GM19025 (cell line): ENCODE measurements around the gene GEMIN5.
"Not testable (repeated sequence)": the region's sequence is repeated elsewhere in the genome, so short reads cannot be mapped to it uniquely, and the experiment has no call there.

Source experiments
- ATAC-seq: cut with Tn5 transposase; IDR thresholded peaks from one replicate; pipeline ENCODE4 v1.9.1; 2021; ENCODE audit warnings: mild to moderate bottlenecking, low read depth, moderate library complexity; ENCODE audit not compliant: unreplicated experiment

Gene GEMIN5, protein sequence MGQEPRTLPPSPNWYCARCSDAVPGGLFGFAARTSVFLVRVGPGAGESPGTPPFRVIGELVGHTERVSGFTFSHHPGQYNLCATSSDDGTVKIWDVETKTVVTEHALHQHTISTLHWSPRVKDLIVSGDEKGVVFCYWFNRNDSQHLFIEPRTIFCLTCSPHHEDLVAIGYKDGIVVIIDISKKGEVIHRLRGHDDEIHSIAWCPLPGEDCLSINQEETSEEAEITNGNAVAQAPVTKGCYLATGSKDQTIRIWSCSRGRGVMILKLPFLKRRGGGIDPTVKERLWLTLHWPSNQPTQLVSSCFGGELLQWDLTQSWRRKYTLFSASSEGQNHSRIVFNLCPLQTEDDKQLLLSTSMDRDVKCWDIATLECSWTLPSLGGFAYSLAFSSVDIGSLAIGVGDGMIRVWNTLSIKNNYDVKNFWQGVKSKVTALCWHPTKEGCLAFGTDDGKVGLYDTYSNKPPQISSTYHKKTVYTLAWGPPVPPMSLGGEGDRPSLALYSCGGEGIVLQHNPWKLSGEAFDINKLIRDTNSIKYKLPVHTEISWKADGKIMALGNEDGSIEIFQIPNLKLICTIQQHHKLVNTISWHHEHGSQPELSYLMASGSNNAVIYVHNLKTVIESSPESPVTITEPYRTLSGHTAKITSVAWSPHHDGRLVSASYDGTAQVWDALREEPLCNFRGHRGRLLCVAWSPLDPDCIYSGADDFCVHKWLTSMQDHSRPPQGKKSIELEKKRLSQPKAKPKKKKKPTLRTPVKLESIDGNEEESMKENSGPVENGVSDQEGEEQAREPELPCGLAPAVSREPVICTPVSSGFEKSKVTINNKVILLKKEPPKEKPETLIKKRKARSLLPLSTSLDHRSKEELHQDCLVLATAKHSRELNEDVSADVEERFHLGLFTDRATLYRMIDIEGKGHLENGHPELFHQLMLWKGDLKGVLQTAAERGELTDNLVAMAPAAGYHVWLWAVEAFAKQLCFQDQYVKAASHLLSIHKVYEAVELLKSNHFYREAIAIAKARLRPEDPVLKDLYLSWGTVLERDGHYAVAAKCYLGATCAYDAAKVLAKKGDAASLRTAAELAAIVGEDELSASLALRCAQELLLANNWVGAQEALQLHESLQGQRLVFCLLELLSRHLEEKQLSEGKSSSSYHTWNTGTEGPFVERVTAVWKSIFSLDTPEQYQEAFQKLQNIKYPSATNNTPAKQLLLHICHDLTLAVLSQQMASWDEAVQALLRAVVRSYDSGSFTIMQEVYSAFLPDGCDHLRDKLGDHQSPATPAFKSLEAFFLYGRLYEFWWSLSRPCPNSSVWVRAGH (N-terminal part only)

DNA sequence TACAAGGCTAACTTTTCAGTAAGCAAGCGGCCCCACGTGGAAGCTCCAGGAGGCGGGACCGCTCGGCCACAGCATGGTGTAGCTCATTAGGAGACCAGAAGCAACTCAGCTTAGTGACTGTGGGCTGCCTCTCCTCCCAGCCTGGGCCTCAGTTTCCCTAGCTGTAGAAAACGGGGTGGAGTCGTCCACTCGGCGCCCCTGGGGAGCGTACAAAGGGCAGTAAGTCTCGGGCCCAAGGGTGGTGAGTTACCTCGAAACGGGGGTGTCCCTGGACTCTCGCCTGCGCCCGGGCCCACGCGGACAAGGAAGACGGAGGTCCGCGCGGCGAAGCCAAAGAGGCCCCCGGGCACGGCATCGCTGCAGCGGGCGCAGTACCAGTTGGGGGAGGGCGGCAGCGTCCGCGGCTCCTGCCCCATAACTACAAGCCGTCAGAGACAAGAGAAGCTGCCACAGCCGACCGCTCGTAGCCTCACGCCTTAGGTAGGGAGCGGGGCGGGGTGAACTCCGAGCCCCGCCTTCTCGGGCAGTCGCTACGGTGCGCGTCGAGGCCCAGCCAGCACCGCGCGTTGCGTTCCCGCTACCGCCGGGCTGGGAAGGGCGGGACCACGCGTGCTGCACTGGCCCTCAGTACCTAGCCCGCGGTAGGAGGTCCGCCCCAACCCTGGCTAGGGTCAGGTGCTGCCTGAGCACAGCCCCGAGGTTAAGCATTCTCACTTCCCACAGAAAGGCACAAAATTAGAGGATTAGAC lies at the start of gene GEMIN5:
Gene GEMIN5, minus strand, starts transcription at position 494 of the 749 bp plus-strand sequence. Its CDS starts 78 bp downstream, at position 416.
- ATAC-seq, result peak; percentile 89

GRCh38 chr5:154986151-154986550 lies 48.1 kb upstream of the GEMIN5 start:
- no peak for ATAC-seq

DNA sequence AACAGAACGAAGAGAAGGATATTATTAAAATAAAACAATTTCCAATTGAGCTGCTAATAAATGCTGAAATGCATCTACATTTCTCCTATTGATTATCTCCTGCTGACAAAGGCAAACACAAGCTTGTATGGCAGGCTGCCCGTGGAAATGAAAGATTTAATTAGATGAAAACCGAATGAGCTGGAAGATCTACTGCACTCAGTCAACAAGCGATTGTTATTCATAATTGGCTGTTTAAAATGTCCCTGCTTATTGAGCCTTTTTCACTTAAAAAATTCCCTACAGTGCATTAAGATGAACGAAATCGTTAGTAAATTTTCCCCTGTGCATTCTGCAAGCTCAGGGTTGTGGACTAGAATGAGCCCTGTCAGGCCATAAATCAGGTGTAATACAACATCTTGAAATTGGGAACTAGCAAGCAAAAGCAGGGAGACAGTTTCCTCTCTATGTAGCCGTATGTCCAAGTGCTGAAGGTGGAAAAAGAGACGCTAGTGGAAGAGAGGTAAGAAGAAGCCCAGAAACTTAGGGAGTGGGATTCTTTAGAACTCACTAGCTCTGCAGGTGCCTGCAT lies 47.0 kb upstream of the GEMIN5 start:
- no peak for ATAC-seq

DNA sequence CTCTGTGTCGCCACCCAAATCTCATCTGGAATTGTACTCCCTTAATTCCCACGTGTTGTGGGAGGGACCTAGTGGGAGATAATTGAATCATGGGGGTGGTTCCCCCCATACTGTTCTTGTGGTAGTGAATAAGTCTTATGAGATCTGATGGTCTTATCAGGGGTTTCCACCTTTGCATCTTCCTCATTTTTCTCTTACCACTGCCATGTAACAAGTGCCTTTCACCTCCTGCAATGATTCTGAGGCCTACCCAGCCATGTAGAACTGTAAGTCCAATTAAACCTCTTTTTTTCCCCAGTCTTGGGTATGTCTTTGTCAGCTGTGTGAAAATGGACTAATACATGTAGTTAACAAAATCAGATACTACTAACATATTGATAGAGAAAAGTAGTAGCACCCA lies 40.3 kb upstream of the GEMIN5 start:
- ATAC-seq, result not testable (repeated sequence)

DNA sequence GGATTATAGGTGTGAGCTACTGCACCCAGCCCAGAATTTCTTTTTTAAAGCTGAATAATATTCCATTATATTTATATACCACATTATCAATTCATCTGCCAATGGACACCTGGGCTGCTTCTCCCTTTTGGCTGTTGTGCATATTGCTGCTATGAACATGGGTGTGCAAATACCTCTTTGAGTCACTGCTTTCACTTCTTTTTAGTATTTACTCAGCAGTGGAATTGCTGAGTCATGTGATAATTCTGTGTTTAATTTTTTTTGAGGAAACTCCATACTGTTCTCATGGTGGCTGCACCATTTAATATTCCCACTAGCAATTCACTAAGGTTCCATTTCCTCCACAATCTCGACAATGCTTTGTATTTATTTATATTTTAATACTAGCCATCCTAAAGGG lies 39.4 kb upstream of the GEMIN5 start:
- ATAC-seq, result no peak

- ATAC-seq, result not testable (repeated sequence)
Measured at GRCh38 chr5:154976082-154976481, 38.1 kb upstream of the GEMIN5 start.

DNA sequence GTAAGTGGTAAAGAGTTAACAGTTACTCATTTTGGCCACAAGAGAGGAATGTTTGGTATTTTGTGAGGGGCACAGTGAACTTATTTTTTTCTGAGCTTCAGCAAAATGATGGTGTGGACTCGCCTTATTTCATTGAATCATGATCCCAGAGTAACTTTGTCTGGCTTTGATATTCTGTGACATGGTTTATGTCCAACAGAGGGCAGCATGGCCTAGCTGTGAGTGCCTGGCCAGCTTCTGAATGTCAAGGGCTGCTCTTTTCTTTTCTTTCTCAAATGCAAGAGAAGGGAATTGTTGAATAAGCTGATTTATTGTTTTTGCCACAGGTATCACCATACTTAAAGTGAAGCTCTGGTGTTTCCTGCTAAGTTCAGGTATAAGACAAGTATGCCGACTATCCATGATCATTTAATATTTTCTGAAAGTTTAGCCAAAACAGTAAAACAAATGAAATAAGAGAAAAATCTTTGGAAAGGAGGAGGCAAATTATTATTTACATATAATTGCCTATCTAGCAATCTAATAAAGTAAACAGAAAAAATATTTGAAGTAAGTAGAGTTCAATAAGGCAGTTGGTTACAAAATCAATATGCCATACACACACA lies 34.6 kb upstream of the GEMIN5 start:
- no peak for ATAC-seq

DNA sequence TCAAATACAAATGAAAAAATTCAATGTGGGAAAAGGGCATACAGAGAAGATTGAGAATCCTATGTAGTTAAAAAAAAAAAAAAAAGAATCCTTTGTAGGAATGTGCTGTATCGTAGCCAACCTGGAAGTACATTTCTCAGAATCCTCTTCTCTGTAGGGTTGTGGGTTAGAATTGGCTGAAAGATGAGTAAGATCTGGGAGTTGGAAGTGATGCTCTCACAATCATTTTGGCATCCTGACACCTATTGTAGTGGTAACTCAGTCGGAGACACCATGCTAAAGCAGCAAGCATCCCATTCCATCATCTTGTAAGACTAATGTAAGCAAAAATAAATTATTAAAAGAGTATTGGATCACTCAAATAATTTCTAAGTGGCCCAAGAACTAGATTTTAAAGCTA lies 33.5 kb upstream of the GEMIN5 start:
- ATAC-seq, result no peak

GRCh38 chr5:154970759-154971158 lies 32.7 kb upstream of the GEMIN5 start:
- ATAC-seq, result no peak

GRCh38 chr5:154968953-154969352 lies 30.9 kb upstream of the GEMIN5 start:
- ATAC-seq, result no peak

GRCh38 chr5:154967421-154968024 lies 29.5 kb upstream of the GEMIN5 start:
- ATAC-seq, result no peak

DNA sequence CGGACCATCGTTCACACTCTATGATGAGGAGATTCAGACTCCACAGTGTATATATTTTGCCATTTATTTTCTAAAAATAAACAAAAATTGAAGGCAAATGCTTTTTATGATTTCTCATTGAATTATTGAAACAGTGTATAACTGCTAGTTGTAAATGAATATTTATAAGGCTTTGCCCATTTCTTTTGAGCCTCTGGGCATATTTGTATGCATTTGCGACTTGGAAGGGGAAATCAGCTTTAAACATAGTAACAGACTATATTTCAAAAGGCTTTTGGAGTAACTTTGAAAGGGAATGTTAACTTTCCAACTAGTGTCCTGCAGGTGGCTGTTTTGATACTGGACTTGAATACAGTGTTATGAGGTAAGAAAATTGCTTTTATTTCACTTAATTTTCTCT lies 28.9 kb upstream of the GEMIN5 start:
- ATAC-seq, result no peak

DNA sequence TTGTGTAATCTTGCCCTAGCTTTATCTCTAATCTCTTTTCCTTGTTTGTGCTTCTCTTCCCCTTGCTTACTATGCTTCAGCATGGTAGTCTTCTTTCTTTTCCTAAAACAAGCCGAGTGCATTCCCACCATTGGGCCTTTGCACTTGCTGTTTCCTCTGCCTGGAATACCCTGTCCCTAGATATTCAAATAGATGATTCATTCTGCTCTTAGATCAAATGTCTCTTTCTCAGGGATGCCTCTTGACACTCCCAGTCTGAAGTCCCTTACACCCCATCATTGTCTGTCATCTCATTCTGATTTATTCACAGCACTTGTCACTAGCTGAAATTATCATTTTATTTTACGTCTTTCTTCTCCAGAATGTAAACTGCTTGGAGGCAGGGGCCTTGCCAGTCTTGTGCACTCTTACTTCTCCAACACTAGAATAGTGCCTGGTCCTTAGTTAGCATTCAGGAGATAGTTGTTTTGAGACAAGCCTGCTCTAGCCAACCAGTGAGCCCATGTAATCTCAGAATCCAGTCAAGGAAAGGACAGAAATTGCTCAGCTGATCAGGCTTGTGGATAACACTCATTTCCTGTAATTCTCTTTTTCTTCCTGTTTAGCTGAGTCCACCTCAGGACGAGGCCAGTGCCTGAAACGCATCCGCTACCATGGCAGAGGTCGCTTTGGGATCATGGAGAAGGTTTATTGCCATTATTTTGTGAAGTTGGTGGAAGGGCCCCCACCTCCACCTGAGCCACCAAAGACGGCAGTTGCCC lies 28.2 kb upstream of the GEMIN5 start:
- ATAC-seq, result no peak

- peak; percentile 83 for ATAC-seq
Measured at GRCh38 chr5:154962494-154962893, 24.5 kb upstream of the GEMIN5 start.

DNA sequence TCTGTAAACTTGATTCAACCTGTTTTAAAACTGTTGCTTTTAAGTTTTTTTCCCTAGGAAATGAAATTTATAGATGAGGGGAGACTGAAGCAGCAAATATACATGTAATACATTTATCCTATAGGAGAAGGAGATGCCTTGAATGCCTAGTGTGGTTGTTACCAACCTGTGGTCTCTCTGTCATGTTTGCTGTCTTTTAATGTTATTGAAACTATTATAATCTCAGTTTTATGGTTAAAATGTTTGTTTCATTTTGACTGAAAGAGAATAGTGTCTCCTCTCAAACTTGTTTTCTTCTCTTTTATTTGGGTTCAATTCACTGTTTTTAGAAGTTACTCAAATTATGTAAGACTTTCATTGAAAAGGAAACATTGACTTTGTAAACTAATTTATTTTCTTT lies 18.7 kb upstream of the GEMIN5 start:
- ATAC-seq, result no peak

GRCh38 chr5:154949781-154950180 lies 11.8 kb upstream of the GEMIN5 start:
- ATAC-seq, result no peak

- ATAC-seq, result no peak
Measured at GRCh38 chr5:154948313-154948712, 10.3 kb upstream of the GEMIN5 start.

DNA sequence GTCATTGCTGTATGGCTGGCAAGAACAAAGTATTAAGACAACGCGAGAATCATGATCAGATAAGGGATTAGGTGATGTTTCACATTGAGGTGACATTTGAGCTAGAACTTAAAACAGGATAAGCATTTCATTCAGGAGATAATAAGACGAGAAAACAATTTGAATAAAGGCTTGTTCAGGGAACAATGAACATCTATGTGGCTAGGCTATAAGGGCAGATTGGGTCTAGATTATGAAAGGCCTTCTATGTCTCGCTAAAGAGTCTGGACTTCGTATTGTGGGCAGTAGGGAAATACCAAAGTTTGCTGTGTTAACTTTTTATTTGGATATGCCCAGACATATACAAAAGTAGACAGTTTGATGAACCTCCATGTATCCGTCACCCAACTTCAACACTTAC lies 9.8 kb upstream of the GEMIN5 start:
- no peak for ATAC-seq
